Type B pancreatic cell (in vitro differentiated cells): ENCODE measurements around the gene CACNA1H. TPM values are rescaled to one million over a fixed set of nuclear protein-coding genes. Genes with fewer than 3 reads are reported as not detected.

Experiments
- DNase-seq: peaks from one replicate; pipeline ENCODE4 v3.0.0; 2021; ENCODE audit warnings: mixed read lengths; ENCODE audit not compliant: unreplicated experiment; ENCODE audit errors: extremely low spot score
- H3K27ac Mint-ChIP-seq: 2 replicates; pipeline ENCODE4 v1.8.0; 2021; ENCODE audit warnings: mild to moderate bottlenecking, mixed read lengths
- H3K27me3 Mint-ChIP-seq: 2 replicates; pipeline ENCODE4 v1.8.0; 2021; ENCODE audit warnings: mixed read lengths
- H3K36me3 Mint-ChIP-seq: 2 replicates; pipeline ENCODE4 v1.8.0; 2021; ENCODE audit warnings: mixed read lengths
- H3K4me1 Mint-ChIP-seq: one replicate; pipeline ENCODE4 v1.8.0; 2021; ENCODE audit warnings: mixed read lengths; ENCODE audit not compliant: unreplicated experiment
- H3K4me3 Mint-ChIP-seq: 2 replicates; pipeline ENCODE4 v1.8.0; 2021; ENCODE audit warnings: mild to moderate bottlenecking, mixed read lengths
- H3K9me3 Mint-ChIP-seq: 2 replicates; pipeline ENCODE4 v1.8.0; 2021; ENCODE audit warnings: mixed read lengths
- CTCF ChIP-seq: fragments of 200-600 bp; sonication (generic); conservative IDR thresholded peaks from 2 replicates; pipeline ENCODE4 v1.5.0; 2021; ENCODE audit warnings: antibody characterized with exemption, mild to moderate bottlenecking
- total RNA-seq: library from RNA; stranded (reverse); gene quantifications from 2 replicates; pipeline ENCODE4 v1.2.1, GENCODE V29; 2021; ENCODE audit warnings: low replicate concordance

CACNA1H gene
- total RNA-seq, 1 donor from 2014 or later, result 38.1 TPM

GRCh38 chr16:1123525-1124230, 29.2 kb upstream of the CACNA1H start:
- no peaks in the 10 kb centered on the region for H3K9me3 Mint-ChIP-seq
- no peak overlapping the region for H3K4me3 Mint-ChIP-seq
- H3K27ac Mint-ChIP-seq, result no peak overlapping the region
- no peak for TF ChIP-seq CTCF
- H3K27me3 Mint-ChIP-seq, result no peaks in the 10 kb centered on the region
- H3K36me3 Mint-ChIP-seq, result no peaks in the 10 kb centered on the region
- peaks cover 5% of the 10 kb centered on the region for H3K4me1 Mint-ChIP-seq
- DNase-seq, result no peak

GRCh38 chr16:1124291-1124690, 28.6 kb upstream of the CACNA1H start:
- TF ChIP-seq CTCF, result no peak
- H3K27ac Mint-ChIP-seq, result no peak overlapping the region
- H3K36me3 Mint-ChIP-seq, result no peaks in the 10 kb centered on the region
- no peaks in the 10 kb centered on the region for H3K9me3 Mint-ChIP-seq
- no peak overlapping the region for H3K4me3 Mint-ChIP-seq
- H3K4me1 Mint-ChIP-seq, result peaks cover 5% of the 10 kb centered on the region
- DNase-seq, result no peak
- H3K27me3 Mint-ChIP-seq, result no peaks in the 10 kb centered on the region

- no peak for TF ChIP-seq CTCF
- Mint-ChIP-seq H3K36me3 (no peaks in the 10 kb centered on the region), H3K27ac (no peak overlapping the region), H3K4me1 (peaks cover 5% of the 10 kb centered on the region), H3K4me3 (no peak overlapping the region), H3K27me3 (no peaks in the 10 kb centered on the region), H3K9me3 (no peaks in the 10 kb centered on the region)
- no peak for DNase-seq
These were observed 28.1 kb upstream of the CACNA1H start for GRCh38 chr16:1124795-1125194.

- Mint-ChIP-seq H3K27me3 (no peaks in the 10 kb centered on the region), H3K27ac (no peak overlapping the region), H3K4me1 (peaks cover 5% of the 10 kb centered on the region), H3K36me3 (no peaks in the 10 kb centered on the region), H3K9me3 (no peaks in the 10 kb centered on the region), H3K4me3 (no peak overlapping the region)
- no peak for DNase-seq
- no peak for TF ChIP-seq CTCF
These were observed 27.4 kb upstream of the CACNA1H start for GRCh38 chr16:1125471-1125870.

- no peak for DNase-seq
- H3K4me3 Mint-ChIP-seq, result no peak overlapping the region
- H3K27ac Mint-ChIP-seq, result no peak overlapping the region
- no peaks in the 10 kb centered on the region for H3K27me3 Mint-ChIP-seq
- H3K36me3 Mint-ChIP-seq, result no peaks in the 10 kb centered on the region
- TF ChIP-seq CTCF, result no peak
- H3K4me1 Mint-ChIP-seq, result peaks cover 5% of the 10 kb centered on the region
- no peaks in the 10 kb centered on the region for H3K9me3 Mint-ChIP-seq
These were observed 26.9 kb upstream of the CACNA1H start for GRCh38 chr16:1126044-1126443.
